Neural crest cell (in vitro differentiated cells): ENCODE results near the gene NRXN3. TPM values are rescaled to one million over a fixed set of nuclear protein-coding genes. Genes with fewer than 3 reads are reported as not detected.

ENCODE experiments used
- DNase-seq: peaks from one replicate; pipeline ENCODE4 v3.0.0; 2021; ENCODE audit warnings: low read depth, mixed read lengths, low spot score
- H3K27ac Mint-ChIP-seq: one replicate; pipeline ENCODE4 v1.8.0; 2021; ENCODE audit warnings: mild to moderate bottlenecking, mixed read lengths; ENCODE audit not compliant: unreplicated experiment
- H3K27me3 Mint-ChIP-seq: 2 replicates; pipeline ENCODE4 v1.8.0; 2021; ENCODE audit warnings: low read depth, mild to moderate bottlenecking, mixed read lengths
- H3K36me3 Mint-ChIP-seq: 2 replicates; pipeline ENCODE4 v1.8.0; 2021; ENCODE audit warnings: low read depth, mild to moderate bottlenecking, mixed read lengths
- H3K4me1 Mint-ChIP-seq: 2 replicates; pipeline ENCODE4 v1.8.0; 2021; ENCODE audit warnings: mixed read lengths
- H3K4me3 Mint-ChIP-seq: one replicate; pipeline ENCODE4 v1.8.0; 2021; ENCODE audit warnings: mild to moderate bottlenecking, mixed read lengths
- H3K9me3 Mint-ChIP-seq: 2 replicates; pipeline ENCODE4 v1.8.0; 2021; ENCODE audit warnings: mixed read lengths
- total RNA-seq: library from RNA; stranded (reverse); gene quantifications from 2 replicates; pipeline ENCODE4 v1.2.1, GENCODE V29; 2021
- TF ChIP-seq, protein P1 (sequence below): fragments of 200-600 bp; sonication (generic); conservative IDR thresholded peaks from 2 replicates; pipeline ENCODE4 v1.5.0; 2021; ENCODE audit warnings: antibody characterized with exemption, mild to moderate bottlenecking

NRXN3 gene
- total RNA-seq, 1 donor from 2014 or later = 2.5 TPM

DNA sequence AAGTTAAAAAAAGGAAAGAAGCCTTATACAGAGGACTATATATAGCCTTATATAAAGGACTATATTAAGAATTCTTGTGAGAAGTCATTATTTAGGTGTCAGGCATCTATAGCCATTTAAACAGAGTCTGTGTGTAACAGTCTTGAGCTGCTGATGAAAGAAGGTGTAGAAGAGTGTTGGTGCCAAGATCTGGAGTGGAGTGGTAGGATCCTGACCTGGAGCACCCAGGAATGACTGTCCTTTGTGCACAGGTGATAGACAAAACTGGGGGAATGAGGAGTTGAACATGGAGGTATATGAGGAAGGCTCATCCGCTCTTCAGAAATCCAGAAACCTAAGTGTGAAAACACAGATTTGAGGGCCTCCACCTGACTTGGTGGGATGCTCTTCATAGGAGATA, 747.3 kb downstream of the NRXN3 start:
- TF ChIP-seq, protein P1, sequence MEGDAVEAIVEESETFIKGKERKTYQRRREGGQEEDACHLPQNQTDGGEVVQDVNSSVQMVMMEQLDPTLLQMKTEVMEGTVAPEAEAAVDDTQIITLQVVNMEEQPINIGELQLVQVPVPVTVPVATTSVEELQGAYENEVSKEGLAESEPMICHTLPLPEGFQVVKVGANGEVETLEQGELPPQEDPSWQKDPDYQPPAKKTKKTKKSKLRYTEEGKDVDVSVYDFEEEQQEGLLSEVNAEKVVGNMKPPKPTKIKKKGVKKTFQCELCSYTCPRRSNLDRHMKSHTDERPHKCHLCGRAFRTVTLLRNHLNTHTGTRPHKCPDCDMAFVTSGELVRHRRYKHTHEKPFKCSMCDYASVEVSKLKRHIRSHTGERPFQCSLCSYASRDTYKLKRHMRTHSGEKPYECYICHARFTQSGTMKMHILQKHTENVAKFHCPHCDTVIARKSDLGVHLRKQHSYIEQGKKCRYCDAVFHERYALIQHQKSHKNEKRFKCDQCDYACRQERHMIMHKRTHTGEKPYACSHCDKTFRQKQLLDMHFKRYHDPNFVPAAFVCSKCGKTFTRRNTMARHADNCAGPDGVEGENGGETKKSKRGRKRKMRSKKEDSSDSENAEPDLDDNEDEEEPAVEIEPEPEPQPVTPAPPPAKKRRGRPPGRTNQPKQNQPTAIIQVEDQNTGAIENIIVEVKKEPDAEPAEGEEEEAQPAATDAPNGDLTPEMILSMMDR = no peak
- Mint-ChIP-seq H3K27me3 (no peaks in the 10 kb centered on the region), H3K4me3 (no peak overlapping the region), H3K36me3 (no peaks in the 10 kb centered on the region), H3K4me1 (no peaks in the 10 kb centered on the region), H3K9me3 (peaks cover 5% of the 10 kb centered on the region), H3K27ac (no peak overlapping the region)
- DNase-seq = no peak

DNA sequence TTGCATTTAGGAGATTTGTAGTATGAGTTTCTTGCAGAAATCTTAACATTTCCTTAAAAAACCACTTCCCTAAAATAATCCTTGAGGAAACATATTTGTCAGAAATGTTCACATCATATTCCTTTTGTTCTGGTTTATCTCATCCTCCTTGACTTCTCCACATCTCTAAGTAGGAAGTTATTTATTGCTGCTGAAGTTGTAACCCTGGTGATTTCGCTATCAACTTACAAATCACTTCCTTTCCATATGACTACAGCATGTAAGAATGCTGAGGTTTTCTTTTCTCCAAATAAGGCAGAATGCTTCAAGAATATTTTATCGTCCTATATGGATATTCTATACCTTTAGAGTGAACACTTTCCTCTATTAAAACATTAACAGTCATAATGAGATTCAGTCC, 751.7 kb downstream of the NRXN3 start:
- H3K9me3 Mint-ChIP-seq = peaks cover 2% of the 10 kb centered on the region
- peaks cover 5% of the 10 kb centered on the region for H3K4me1 Mint-ChIP-seq
- TF ChIP-seq, protein P1 = no peak
- H3K27ac Mint-ChIP-seq = no peak overlapping the region
- DNase-seq = no peak
- H3K36me3 Mint-ChIP-seq = no peaks in the 10 kb centered on the region
- no peak overlapping the region for H3K4me3 Mint-ChIP-seq
- H3K27me3 Mint-ChIP-seq = no peaks in the 10 kb centered on the region

DNA sequence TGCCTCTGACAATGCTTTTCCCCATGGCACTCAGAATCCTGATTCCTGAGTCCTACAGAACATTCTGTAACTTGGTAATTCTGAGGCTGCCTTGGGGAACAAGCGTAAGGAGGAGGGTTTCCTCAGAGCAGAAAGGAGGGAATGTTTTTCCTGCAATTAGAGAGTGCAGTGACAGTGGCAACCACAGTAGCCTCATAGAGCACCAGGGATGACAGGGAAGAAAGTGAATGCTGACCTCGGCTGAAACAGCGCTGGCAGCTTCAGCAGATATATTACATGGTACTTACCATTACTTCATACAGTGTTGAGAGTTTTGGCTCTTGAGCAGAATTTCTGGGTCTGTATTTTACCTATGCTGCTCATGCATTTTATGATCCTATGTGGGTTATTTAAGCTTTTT, 757.1 kb downstream of the NRXN3 start:
- Mint-ChIP-seq H3K36me3 (no peaks in the 10 kb centered on the region), H3K9me3 (peaks cover 3% of the 10 kb centered on the region), H3K4me1 (peaks cover 5% of the 10 kb centered on the region), H3K27me3 (peaks cover 9% of the 10 kb centered on the region), H3K27ac (no peak overlapping the region), H3K4me3 (no peak overlapping the region)
- DNase-seq = no peak
- TF ChIP-seq, protein P1 = no peak

DNA sequence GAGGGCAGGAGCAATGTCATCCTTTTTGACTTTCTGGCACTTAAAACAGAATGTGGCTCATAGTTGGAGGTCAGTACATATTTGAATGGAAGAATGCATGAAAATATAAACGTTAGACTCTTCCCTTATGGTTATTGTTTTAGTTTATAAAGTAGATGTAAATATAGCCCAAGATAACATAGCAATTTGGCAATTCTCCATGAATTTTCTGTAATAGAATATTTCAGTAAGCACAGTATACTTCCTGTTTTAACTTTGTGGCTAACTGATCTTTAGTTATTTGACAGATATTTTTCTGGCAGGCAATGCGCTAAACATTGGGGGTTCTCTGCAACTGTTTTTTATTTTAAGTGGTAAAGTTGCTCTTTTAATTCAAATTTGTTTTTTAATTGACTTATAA, 763.0 kb downstream of the NRXN3 start:
- TF ChIP-seq, protein P1 = no peak
- H3K4me1 Mint-ChIP-seq = no peaks in the 10 kb centered on the region

DNA sequence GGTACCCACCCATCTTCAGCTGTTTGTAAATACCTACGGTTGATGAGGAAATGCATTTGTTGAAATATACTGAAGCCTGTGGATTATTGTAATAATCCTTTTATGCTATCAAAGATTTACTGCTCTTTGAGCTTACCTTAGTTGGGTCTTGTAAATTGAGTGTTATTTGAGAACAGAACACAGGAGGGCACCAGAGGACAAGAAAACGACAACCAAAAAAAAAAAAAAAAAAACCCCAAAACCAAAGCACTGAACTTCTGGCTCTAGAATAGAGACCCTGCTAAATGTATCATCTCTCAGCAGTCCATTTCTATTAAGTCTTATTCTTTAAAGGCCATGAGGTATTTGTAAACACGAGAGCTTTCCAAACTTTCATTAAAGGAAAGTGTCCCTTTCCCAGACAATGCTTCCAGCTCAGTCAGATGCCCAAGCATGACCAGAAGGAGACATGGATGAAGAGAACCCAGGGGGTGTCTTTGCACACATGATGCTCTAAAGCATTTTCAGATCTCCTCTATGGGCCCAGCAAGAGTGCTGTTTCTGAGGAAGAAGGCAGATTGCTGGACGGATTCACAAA, 763.9 kb downstream of the NRXN3 start:
- Mint-ChIP-seq H3K9me3 (peaks cover 3% of the 10 kb centered on the region), H3K4me1 (no peaks in the 10 kb centered on the region), H3K27ac (no peak overlapping the region), H3K36me3 (no peaks in the 10 kb centered on the region), H3K27me3 (peaks cover 19% of the 10 kb centered on the region), H3K4me3 (no peak overlapping the region)
- peak; percentile 20 for DNase-seq
- TF ChIP-seq, protein P1 = peak; percentile 77

More for the DNA sequence above, 763.0 kb downstream of the NRXN3 start:
- peaks cover 3% of the 10 kb centered on the region for H3K9me3 Mint-ChIP-seq
- DNase-seq = no peak
- H3K27me3 Mint-ChIP-seq = peaks cover 19% of the 10 kb centered on the region
- H3K4me3 Mint-ChIP-seq = no peak overlapping the region
- no peak overlapping the region for H3K27ac Mint-ChIP-seq
- H3K36me3 Mint-ChIP-seq = no peaks in the 10 kb centered on the region

DNA sequence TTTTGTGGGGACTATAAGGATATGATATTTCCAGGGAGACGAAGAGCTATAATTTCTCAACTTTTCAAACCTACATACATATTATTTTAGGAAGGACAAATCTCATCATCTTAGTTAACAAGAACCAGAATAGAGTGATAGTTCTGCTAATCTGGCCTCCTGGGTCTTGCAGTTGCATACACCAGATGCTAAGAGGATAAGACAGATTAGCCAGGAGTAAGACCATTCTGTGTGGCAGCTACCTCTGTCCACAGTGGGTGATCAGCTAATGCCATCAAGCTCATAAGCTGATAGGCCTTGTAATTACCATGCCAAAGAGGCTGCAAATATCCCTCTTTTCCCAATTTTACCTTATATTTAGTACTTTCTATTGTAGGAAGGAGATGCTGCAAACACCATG, 776.8 kb downstream of the NRXN3 start:
- Mint-ChIP-seq H3K27me3 (peaks cover 17% of the 10 kb centered on the region), H3K36me3 (no peaks in the 10 kb centered on the region), H3K4me1 (peaks cover 5% of the 10 kb centered on the region), H3K4me3 (no peak overlapping the region), H3K27ac (no peak overlapping the region), H3K9me3 (no peaks in the 10 kb centered on the region)
- no peak for DNase-seq
- TF ChIP-seq, protein P1 = no peak
